Measurements from ENCODE around the gene INCA1. TPM values are rescaled to one million over a fixed set of nuclear protein-coding genes. Genes with fewer than 3 reads are reported as not detected.

INCA1 gene
- polyA plus RNA-seq, 4 donors = 2.1 to 4.9 (median 4.0) TPM

DNA sequence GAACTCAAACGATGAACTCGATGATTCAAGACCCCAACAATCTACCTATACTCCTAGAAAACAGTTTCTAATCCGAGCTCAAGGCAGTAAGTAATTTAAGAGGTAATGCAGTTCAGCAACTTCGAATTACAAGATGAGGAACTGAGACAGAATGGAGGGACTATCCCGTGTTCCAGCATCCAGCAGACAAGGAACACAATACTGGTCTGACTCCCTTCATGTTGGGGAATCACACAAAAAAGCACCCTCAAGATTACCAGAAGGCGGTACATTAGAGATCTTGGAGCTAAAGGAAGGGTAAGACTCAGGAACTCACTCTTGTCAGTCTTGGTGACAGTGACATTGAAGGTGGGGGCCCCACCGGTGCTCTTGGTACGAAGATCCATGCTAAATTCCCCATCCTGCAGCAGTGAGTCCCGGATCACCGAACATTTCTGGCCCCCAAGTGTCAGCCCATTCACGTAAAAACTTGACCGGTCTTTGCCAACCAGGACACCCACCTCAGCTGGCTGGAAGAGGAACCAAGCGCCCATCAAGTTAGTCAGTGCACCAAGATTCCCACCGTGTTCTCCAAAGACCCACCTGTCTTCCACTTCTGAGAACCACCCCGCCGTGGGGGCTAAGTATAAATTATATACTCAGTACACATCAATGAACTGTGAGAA, 50.9 kb downstream of the INCA1 start:
- no peak for DNase-seq
- Histone ChIP-seq H3K9me3 (ENCODE audit: control insufficient read depth in 2 of 2, insufficient read depth in 1 of 2, low read depth in 1 of 2, low read length in 1 of 2) (no peaks in the 10 kb centered on the region), H3K36me3 (ENCODE audit: control insufficient read depth in 3 of 3, insufficient read depth in 2 of 3, low read depth in 1 of 3, low read length in 3 of 3) (peaks cover 0 to 51% (median 24%) of the 10 kb centered on the region in 3 donors), H3K27ac (ENCODE audit: low read depth in 1 of 3, low read length in 2 of 3) (peak overlapping the region; percentile 86 to 97 (median 86)), H3K27me3 (ENCODE audit: control insufficient read depth in 3 of 3, insufficient read depth in 3 of 3, low read length in 3 of 3) (no peaks in the 10 kb centered on the region), H3K4me1 (ENCODE audit: control insufficient read depth in 3 of 3, insufficient read depth in 2 of 3, low read depth in 1 of 3, low read length in 2 of 3) (peaks cover 4 to 42% (median 18%) of the 10 kb centered on the region in 3 donors), H3K4me3 (ENCODE audit: low read depth in 1 of 3, low read length in 3 of 3) (peak overlapping the region; percentile 87 to 99 (median 93))
- no peak for FAIRE-seq
- 8 to 21% (median 8%) methylated on average over 16 of the region's 16 CpGs for WGBS, 3 donors

- H3K9me3 ChIP-seq (ENCODE audit: control insufficient read depth in 2 of 2, insufficient read depth in 1 of 2, low read depth in 1 of 2, low read length in 1 of 2) = no peaks in the 10 kb centered on the region
- peaks cover 0 to 51% (median 24%) of the 10 kb centered on the region in 3 donors for H3K36me3 ChIP-seq (ENCODE audit: control insufficient read depth in 3 of 3, insufficient read depth in 2 of 3, low read depth in 1 of 3, low read length in 3 of 3)
- WGBS, 3 donors = 16 to 27% (median 21%) methylated on average over 3 to 4 of the region's 4 CpGs
- H3K4me1 ChIP-seq (ENCODE audit: control insufficient read depth in 3 of 3, insufficient read depth in 2 of 3, low read depth in 1 of 3, low read length in 2 of 3) = peaks cover 4 to 40% (median 22%) of the 10 kb centered on the region in 3 donors
- peak overlapping the region; percentile 86 to 97 (median 86) for H3K27ac ChIP-seq (ENCODE audit: low read depth in 1 of 3, low read length in 2 of 3)
- FAIRE-seq = no peak
- peak overlapping the region in 2 of 3 donors; percentile 87 to 93 for H3K4me3 ChIP-seq (ENCODE audit: low read depth in 1 of 3, low read length in 3 of 3)
- DNase-seq = no peak
- H3K27me3 ChIP-seq (ENCODE audit: control insufficient read depth in 3 of 3, insufficient read depth in 3 of 3, low read length in 3 of 3) = no peaks in the 10 kb centered on the region
Measured at GRCh38 chr17:4945944-4946280, 51.4 kb downstream of the INCA1 start.

DNA sequence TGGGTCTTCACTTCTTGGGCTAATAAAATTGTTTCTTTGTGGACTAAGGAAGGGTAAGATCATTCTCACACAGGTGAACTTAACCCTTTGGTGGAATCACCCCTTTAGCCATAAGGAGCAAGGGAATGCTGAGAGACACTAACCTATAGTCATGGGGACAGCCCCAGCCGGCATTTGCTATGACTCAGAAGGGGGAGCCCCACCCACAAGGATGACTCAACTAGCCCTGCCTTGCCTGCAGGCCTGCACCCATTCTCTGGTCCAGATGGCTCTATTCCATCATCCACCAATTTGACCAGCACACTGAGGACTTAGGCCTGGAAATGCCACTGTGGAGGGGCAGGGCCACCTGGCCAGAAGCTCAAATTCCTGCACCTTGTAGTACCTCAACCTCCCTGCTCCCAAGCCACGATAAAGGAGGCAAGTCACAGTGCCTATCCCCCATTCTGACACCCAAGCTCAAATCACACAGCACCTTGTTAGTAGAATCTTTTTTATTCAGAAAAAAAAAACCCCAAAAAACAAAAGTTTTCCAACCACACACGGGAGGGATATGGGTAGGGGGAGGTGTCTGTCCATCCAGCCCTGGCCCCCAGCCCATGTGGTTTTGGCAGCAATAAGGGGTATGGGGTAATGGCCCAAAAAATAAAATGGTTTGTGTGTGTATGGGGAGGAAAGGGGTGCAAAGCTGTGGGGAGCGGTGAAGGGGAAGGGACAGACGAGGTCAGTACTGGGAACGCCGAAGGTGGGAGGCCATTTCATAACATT, 52.0 kb downstream of the INCA1 start:
- Histone ChIP-seq H3K27ac (ENCODE audit: low read depth in 1 of 3, low read length in 2 of 3) (peak overlapping the region; percentile 37 to 86 (median 86)), H3K4me1 (ENCODE audit: control insufficient read depth in 3 of 3, insufficient read depth in 2 of 3, low read depth in 1 of 3, low read length in 2 of 3) (peaks cover 4 to 34% (median 17%) of the 10 kb centered on the region in 3 donors), H3K4me3 (ENCODE audit: low read depth in 1 of 3, low read length in 3 of 3) (peak overlapping the region in 1 of 3 donors; percentile 87), H3K9me3 (ENCODE audit: control insufficient read depth in 2 of 2, insufficient read depth in 1 of 2, low read depth in 1 of 2, low read length in 1 of 2) (no peaks in the 10 kb centered on the region), H3K27me3 (ENCODE audit: control insufficient read depth in 3 of 3, insufficient read depth in 3 of 3, low read length in 3 of 3) (no peaks in the 10 kb centered on the region), H3K36me3 (ENCODE audit: control insufficient read depth in 3 of 3, insufficient read depth in 2 of 3, low read depth in 1 of 3, low read length in 3 of 3) (peaks cover 0 to 51% (median 24%) of the 10 kb centered on the region in 3 donors)
- peak; percentile 71 to 92 for DNase-seq
- no peak for FAIRE-seq
- WGBS, 3 donors = 17 to 29% (median 18%) methylated on average over 7 of the region's 7 CpGs

DNA sequence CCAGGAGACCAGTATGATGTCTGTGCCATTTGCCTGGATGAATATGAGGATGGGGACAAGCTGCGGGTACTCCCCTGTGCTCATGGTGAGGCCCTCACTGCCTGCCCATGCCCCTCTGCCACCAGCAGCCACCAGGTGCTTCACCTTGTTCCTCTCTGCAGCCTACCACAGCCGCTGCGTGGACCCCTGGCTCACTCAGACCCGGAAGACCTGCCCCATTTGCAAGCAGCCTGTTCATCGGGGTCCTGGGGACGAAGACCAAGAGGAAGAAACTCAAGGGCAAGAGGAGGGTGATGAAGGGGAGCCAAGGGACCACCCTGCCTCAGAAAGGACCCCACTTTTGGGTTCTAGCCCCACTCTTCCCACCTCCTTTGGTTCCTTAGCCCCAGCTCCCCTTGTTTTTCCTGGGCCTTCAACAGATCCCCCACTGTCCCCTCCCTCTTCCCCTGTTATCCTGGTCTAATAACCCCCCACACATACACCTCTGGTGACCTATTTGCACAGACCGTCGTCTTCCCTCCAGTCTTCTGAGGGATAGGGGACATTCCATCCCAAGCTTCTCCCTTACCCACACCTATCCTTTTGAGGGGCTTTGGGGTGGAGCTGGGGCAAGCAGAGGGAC, 52.7 kb downstream of the INCA1 start:
- DNase-seq (no peak), FAIRE-seq (no peak)
- H3K4me1 ChIP-seq (ENCODE audit: control insufficient read depth in 3 of 3, insufficient read depth in 2 of 3, low read depth in 1 of 3, low read length in 2 of 3) = peaks cover 4 to 31% (median 17%) of the 10 kb centered on the region in 3 donors
- peak overlapping the region; percentile 37 to 86 (median 86) for H3K27ac ChIP-seq (ENCODE audit: low read depth in 1 of 3, low read length in 2 of 3)
- H3K9me3 ChIP-seq (ENCODE audit: control insufficient read depth in 2 of 2, insufficient read depth in 1 of 2, low read depth in 1 of 2, low read length in 1 of 2) = no peaks in the 10 kb centered on the region
- H3K36me3 ChIP-seq (ENCODE audit: control insufficient read depth in 3 of 3, insufficient read depth in 2 of 3, low read depth in 1 of 3, low read length in 3 of 3) = peaks cover 0 to 51% (median 24%) of the 10 kb centered on the region in 3 donors
- WGBS, 3 donors = 43 to 58% (median 48%) methylated on average over 8 of the region's 8 CpGs
- H3K27me3 ChIP-seq (ENCODE audit: control insufficient read depth in 3 of 3, insufficient read depth in 3 of 3, low read length in 3 of 3) = no peaks in the 10 kb centered on the region
- peak overlapping the region in 1 of 3 donors; percentile 5 for H3K4me3 ChIP-seq (ENCODE audit: low read depth in 1 of 3, low read length in 3 of 3)

GRCh38 chr17:4944163-4944553, 53.2 kb downstream of the INCA1 start:
- Histone ChIP-seq H3K9me3 (ENCODE audit: control insufficient read depth in 2 of 2, insufficient read depth in 1 of 2, low read depth in 1 of 2, low read length in 1 of 2) (no peaks in the 10 kb centered on the region), H3K27ac (ENCODE audit: low read depth in 1 of 3, low read length in 2 of 3) (peak overlapping the region in 2 of 3 donors; percentile 86), H3K36me3 (ENCODE audit: control insufficient read depth in 3 of 3, insufficient read depth in 2 of 3, low read depth in 1 of 3, low read length in 3 of 3) (peaks cover 0 to 51% (median 24%) of the 10 kb centered on the region in 3 donors), H3K4me1 (ENCODE audit: control insufficient read depth in 3 of 3, insufficient read depth in 2 of 3, low read depth in 1 of 3, low read length in 2 of 3) (peaks cover 4 to 31% (median 17%) of the 10 kb centered on the region in 3 donors), H3K4me3 (ENCODE audit: low read depth in 1 of 3, low read length in 3 of 3) (peak overlapping the region in 1 of 3 donors; percentile 5), H3K27me3 (ENCODE audit: control insufficient read depth in 3 of 3, insufficient read depth in 3 of 3, low read length in 3 of 3) (no peaks in the 10 kb centered on the region)
- DNase-seq (peak in 1 of 2 donors; percentile 53), FAIRE-seq (no peak)
- WGBS, 3 donors = 25 to 70% (median 39%) methylated on average over 3 of the region's 3 CpGs

DNA sequence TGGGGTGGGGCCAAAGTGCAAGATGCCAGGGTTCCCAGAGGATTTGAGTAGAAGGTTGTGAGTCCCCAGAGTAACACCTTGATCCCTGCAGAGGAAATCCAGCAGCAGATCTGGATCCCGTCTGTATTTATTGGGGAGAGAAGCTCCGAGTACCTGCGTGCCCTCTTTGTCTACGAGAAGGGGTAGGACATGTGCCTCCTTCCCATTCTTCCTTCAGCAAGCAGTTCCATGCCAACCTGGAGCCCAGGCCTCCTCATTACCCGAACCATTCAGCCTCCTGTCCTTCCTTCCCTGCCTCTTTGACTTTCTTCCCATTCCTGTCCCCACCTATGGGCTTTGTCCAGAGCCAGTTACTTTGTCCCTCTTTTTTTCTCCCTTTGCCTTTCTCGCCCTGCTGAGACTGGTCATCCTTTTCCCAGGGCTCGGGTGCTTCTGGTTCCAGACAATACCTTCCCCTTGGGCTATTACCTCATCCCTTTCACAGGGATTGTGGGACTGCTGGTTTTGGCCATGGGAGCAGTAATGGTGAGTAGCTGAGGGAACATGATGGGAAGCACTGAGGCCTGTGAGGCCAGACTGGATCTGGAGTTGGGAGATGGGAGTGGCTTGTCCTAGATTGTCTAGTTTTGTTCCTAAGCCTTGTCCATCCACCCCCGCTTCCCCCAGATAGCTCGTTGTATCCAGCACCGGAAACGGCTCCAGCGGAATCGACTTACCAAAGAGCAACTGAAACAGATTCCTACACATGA, 54.4 kb downstream of the INCA1 start:
- peak overlapping the region in 2 of 3 donors; percentile 4 to 13 for H3K27ac ChIP-seq (ENCODE audit: low read depth in 1 of 3, low read length in 2 of 3)
- peaks cover 7 to 43% (median 17%) of the 10 kb centered on the region in 3 donors for H3K4me1 ChIP-seq (ENCODE audit: control insufficient read depth in 3 of 3, insufficient read depth in 2 of 3, low read depth in 1 of 3, low read length in 2 of 3)
- no peaks in the 10 kb centered on the region for H3K9me3 ChIP-seq (ENCODE audit: control insufficient read depth in 2 of 2, insufficient read depth in 1 of 2, low read depth in 1 of 2, low read length in 1 of 2)
- 76 to 79% (median 79%) methylated on average over 13 of the region's 13 CpGs for WGBS, 3 donors
- DNase-seq = no peak
- no peaks in the 10 kb centered on the region for H3K27me3 ChIP-seq (ENCODE audit: control insufficient read depth in 3 of 3, insufficient read depth in 3 of 3, low read length in 3 of 3)
- peaks cover 0 to 60% (median 24%) of the 10 kb centered on the region in 3 donors for H3K36me3 ChIP-seq (ENCODE audit: control insufficient read depth in 3 of 3, insufficient read depth in 2 of 3, low read depth in 1 of 3, low read length in 3 of 3)
- H3K4me3 ChIP-seq (ENCODE audit: low read depth in 1 of 3, low read length in 3 of 3) = no peak overlapping the region
- no peak for FAIRE-seq

- peak overlapping the region; percentile 87 to 96 (median 93) for H3K27ac ChIP-seq (ENCODE audit: low read depth in 1 of 3, low read length in 2 of 3)
- 14 to 39% (median 18%) methylated on average over 4 of the region's 4 CpGs for WGBS, 3 donors
Measured at GRCh38 chr17:4941319-4941610, 56.1 kb downstream of the INCA1 start.

More at GRCh38 chr17:4941319-4941610, 56.1 kb downstream of the INCA1 start:
- no peak for FAIRE-seq
- Histone ChIP-seq H3K4me1 (ENCODE audit: control insufficient read depth in 3 of 3, insufficient read depth in 2 of 3, low read depth in 1 of 3, low read length in 2 of 3) (peaks cover 7 to 38% (median 15%) of the 10 kb centered on the region in 3 donors), H3K36me3 (ENCODE audit: control insufficient read depth in 3 of 3, insufficient read depth in 2 of 3, low read depth in 1 of 3, low read length in 3 of 3) (peaks cover 2 to 68% (median 26%) of the 10 kb centered on the region in 3 donors), H3K9me3 (ENCODE audit: control insufficient read depth in 2 of 2, insufficient read depth in 1 of 2, low read depth in 1 of 2, low read length in 1 of 2) (no peaks in the 10 kb centered on the region), H3K4me3 (ENCODE audit: low read depth in 1 of 3, low read length in 3 of 3) (peak overlapping the region; percentile 62 to 97 (median 62)), H3K27me3 (ENCODE audit: control insufficient read depth in 3 of 3, insufficient read depth in 3 of 3, low read length in 3 of 3) (no peaks in the 10 kb centered on the region)
- DNase-seq = no peak
